Effector memory CD4-positive, alpha-beta T cell (primary cell): ENCODE data around the gene GCN1.
"Not testable (repeated sequence)": the region's sequence is repeated elsewhere in the genome, so short reads cannot be mapped to it uniquely, and the experiment has no call there.

ENCODE experiments used
- DNase-seq, 3 donors: peaks; one replicate each; pipeline ENCODE4 v3.0.0-alpha.2; 2020
- H3K27ac ChIP-seq: 2 replicates; pipeline ENCODE4 v1.7.0; 2013; ENCODE audit warnings: mild to moderate bottlenecking, low read length, moderate library complexity; ENCODE audit not compliant: insufficient read depth, poor library complexity, severe bottlenecking
- H3K27me3 ChIP-seq: replicated peaks from 2 replicates; pipeline ENCODE4 v1.7.0; 2013; ENCODE audit warnings: mild to moderate bottlenecking, low read length; ENCODE audit not compliant: insufficient read depth, control insufficient read depth, poor library complexity, severe bottlenecking
- H3K36me3 ChIP-seq: 2 replicates; pipeline ENCODE4 v1.7.0; 2013; ENCODE audit warnings: mild to moderate bottlenecking, low read length, moderate library complexity; ENCODE audit not compliant: control insufficient read depth, insufficient read depth
- H3K4me1 ChIP-seq: 2 replicates; pipeline ENCODE4 v1.7.0; 2013; ENCODE audit warnings: low read length, mild to moderate bottlenecking; ENCODE audit not compliant: control insufficient read depth, insufficient read depth, poor library complexity, severe bottlenecking
- H3K4me3 ChIP-seq: 2 replicates; pipeline ENCODE4 v1.7.0; 2013; ENCODE audit warnings: low read length, low read depth, mild to moderate bottlenecking; ENCODE audit not compliant: insufficient read depth, poor library complexity, severe bottlenecking
- H3K9me3 ChIP-seq: 2 replicates; pipeline ENCODE4 v1.7.0; 2013; ENCODE audit warnings: mild to moderate bottlenecking, low read length, moderate library complexity; ENCODE audit not compliant: control insufficient read depth

The GCN1 gene

GRCh38 chr12:120213182-120213581 is 18.7 kb upstream of the GCN1 start:
- not testable (repeated sequence) for H3K4me1 ChIP-seq, DNase-seq, H3K4me3 ChIP-seq, H3K27me3 ChIP-seq, H3K27ac ChIP-seq, H3K9me3 ChIP-seq
- peaks cover 68% of the 10 kb centered on the region for H3K36me3 ChIP-seq

- Histone ChIP-seq H3K9me3 (no peaks in the 10 kb centered on the region), H3K27ac (no peak overlapping the region), H3K27me3 (no peaks in the 10 kb centered on the region), H3K4me1 (no peaks in the 10 kb centered on the region), H3K4me3 (no peak overlapping the region), H3K36me3 (peaks cover 68% of the 10 kb centered on the region)
- DNase-seq, result no peak
Observed at GRCh38 chr12:120212301-120212700, 17.8 kb upstream of the GCN1 start.

GRCh38 chr12:120211904-120212283 is 17.4 kb upstream of the GCN1 start:
- no peak for DNase-seq
- Histone ChIP-seq H3K27ac (no peak overlapping the region), H3K9me3 (no peaks in the 10 kb centered on the region), H3K27me3 (no peaks in the 10 kb centered on the region), H3K4me1 (no peaks in the 10 kb centered on the region), H3K36me3 (peaks cover 68% of the 10 kb centered on the region), H3K4me3 (no peak overlapping the region)

GRCh38 chr12:120211243-120211903 is 16.9 kb upstream of the GCN1 start:
- Histone ChIP-seq H3K27ac (no peak overlapping the region), H3K4me1 (no peaks in the 10 kb centered on the region), H3K4me3 (no peak overlapping the region), H3K27me3 (no peaks in the 10 kb centered on the region), H3K36me3 (peaks cover 67% of the 10 kb centered on the region), H3K9me3 (no peaks in the 10 kb centered on the region)
- DNase-seq, result no peak

- no peaks in the 10 kb centered on the region for H3K27me3 ChIP-seq
- H3K4me1 ChIP-seq, result no peaks in the 10 kb centered on the region
- H3K9me3 ChIP-seq, result no peaks in the 10 kb centered on the region
- no peak overlapping the region for H3K4me3 ChIP-seq
- no peak overlapping the region for H3K27ac ChIP-seq
- H3K36me3 ChIP-seq, result peaks cover 51% of the 10 kb centered on the region
- DNase-seq, result no peak
Observed at GRCh38 chr12:120209851-120210250, 15.3 kb upstream of the GCN1 start.

- Histone ChIP-seq H3K4me3 (no peak overlapping the region), H3K36me3 (peaks cover 27% of the 10 kb centered on the region), H3K9me3 (no peaks in the 10 kb centered on the region), H3K4me1 (peaks cover 3% of the 10 kb centered on the region), H3K27ac (no peak overlapping the region), H3K27me3 (no peaks in the 10 kb centered on the region)
- DNase-seq, result no peak
Observed at GRCh38 chr12:120207227-120207626, 12.7 kb upstream of the GCN1 start.

- DNase-seq, H3K27me3 ChIP-seq: not testable (repeated sequence)
- H3K36me3 ChIP-seq, result peaks cover 22% of the 10 kb centered on the region
Observed at GRCh38 chr12:120206781-120207180, 12.3 kb upstream of the GCN1 start.

GRCh38 chr12:120206228-120206627 is 11.7 kb upstream of the GCN1 start:
- Histone ChIP-seq H3K9me3 (no peaks in the 10 kb centered on the region), H3K27ac (no peak overlapping the region), H3K4me1 (peaks cover 8% of the 10 kb centered on the region), H3K4me3 (no peak overlapping the region), H3K27me3 (no peaks in the 10 kb centered on the region), H3K36me3 (peaks cover 17% of the 10 kb centered on the region)
- no peak for DNase-seq

More at GRCh38 chr12:120206781-120207180, 12.3 kb upstream of the GCN1 start:
- not testable (repeated sequence) for H3K27ac ChIP-seq, H3K4me3 ChIP-seq, H3K4me1 ChIP-seq, H3K9me3 ChIP-seq

- peaks cover 19% of the 10 kb centered on the region for H3K4me1 ChIP-seq
- H3K9me3 ChIP-seq, result no peaks in the 10 kb centered on the region
- DNase-seq, result no peak
- H3K36me3 ChIP-seq, result peaks cover 10% of the 10 kb centered on the region
- no peak overlapping the region for H3K27ac ChIP-seq
- H3K27me3 ChIP-seq, result no peaks in the 10 kb centered on the region
- no peak overlapping the region for H3K4me3 ChIP-seq
Observed at GRCh38 chr12:120204171-120204570, 9.7 kb upstream of the GCN1 start.

GRCh38 chr12:120200364-120200800 is 5.9 kb upstream of the GCN1 start:
- Histone ChIP-seq H3K4me1 (peaks cover 26% of the 10 kb centered on the region), H3K27me3 (no peaks in the 10 kb centered on the region), H3K4me3 (peak overlapping the region; percentile 76)

More at GRCh38 chr12:120200364-120200800, 5.9 kb upstream of the GCN1 start:
- Histone ChIP-seq H3K9me3 (no peaks in the 10 kb centered on the region), H3K36me3 (peaks cover 30% of the 10 kb centered on the region), H3K27ac (peak overlapping the region; percentile 78)
- no peak for DNase-seq
